AG09309 (cell line): Measurements from ENCODE around the gene OLFM1.

Source experiments
- DNase-seq: peaks from one replicate; pipeline ENCODE4 v3.0.0-alpha.2; 2010; ENCODE audit warnings: low read depth
- H3K4me3 ChIP-seq: 2 replicates; pipeline ENCODE4 v1.5.1; 2011; ENCODE audit warnings: mild to moderate bottlenecking, low read depth, low read length, moderate library complexity; ENCODE audit not compliant: control insufficient read depth
- TF ChIP-seq, protein P1 (sequence below): IDR thresholded peaks from 2 replicates; pipeline ENCODE4 v1.5.1; 2011; ENCODE audit warnings: mild to moderate bottlenecking, low read depth, low read length, inconsistent platforms; ENCODE audit not compliant: insufficient read depth, control insufficient read depth; ENCODE audit errors: missing control alignments

OLFM1 gene

DNA sequence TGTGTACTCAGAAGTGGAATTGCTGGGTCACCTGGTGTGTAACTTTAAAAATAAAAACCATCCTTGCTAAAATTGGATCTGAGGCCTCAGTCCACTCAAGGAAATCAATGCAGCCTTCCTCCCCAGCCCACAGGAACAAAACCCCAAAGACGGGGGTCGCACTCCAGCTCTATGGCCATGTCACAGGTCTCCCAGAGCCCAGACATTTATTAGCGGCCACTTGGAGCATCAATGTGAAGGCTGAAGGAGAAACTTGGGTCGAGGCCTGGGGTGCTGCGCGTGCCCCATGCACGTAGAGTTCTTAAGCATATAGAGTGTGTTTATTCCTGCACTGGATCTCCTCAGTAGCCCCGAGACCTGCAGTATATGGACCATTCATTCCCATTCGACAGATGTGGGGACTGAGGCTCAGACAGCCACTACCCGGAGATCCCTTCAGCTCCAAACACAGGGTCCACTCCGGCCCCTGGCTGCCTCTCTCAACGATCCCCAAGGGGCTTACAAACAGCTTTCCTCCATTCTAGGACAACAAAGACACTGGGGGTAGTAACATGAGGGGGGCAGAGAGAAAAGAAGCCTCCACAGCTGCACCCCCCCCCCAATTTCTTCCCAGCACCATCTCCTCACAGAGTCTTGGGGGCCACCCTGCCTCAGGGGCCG is 14.3 kb upstream of the OLFM1 start:
- H3K4me3 ChIP-seq: no peak overlapping the region
- TF ChIP-seq, protein P1, sequence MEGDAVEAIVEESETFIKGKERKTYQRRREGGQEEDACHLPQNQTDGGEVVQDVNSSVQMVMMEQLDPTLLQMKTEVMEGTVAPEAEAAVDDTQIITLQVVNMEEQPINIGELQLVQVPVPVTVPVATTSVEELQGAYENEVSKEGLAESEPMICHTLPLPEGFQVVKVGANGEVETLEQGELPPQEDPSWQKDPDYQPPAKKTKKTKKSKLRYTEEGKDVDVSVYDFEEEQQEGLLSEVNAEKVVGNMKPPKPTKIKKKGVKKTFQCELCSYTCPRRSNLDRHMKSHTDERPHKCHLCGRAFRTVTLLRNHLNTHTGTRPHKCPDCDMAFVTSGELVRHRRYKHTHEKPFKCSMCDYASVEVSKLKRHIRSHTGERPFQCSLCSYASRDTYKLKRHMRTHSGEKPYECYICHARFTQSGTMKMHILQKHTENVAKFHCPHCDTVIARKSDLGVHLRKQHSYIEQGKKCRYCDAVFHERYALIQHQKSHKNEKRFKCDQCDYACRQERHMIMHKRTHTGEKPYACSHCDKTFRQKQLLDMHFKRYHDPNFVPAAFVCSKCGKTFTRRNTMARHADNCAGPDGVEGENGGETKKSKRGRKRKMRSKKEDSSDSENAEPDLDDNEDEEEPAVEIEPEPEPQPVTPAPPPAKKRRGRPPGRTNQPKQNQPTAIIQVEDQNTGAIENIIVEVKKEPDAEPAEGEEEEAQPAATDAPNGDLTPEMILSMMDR: no peak
- DNase-seq: no peak

DNA sequence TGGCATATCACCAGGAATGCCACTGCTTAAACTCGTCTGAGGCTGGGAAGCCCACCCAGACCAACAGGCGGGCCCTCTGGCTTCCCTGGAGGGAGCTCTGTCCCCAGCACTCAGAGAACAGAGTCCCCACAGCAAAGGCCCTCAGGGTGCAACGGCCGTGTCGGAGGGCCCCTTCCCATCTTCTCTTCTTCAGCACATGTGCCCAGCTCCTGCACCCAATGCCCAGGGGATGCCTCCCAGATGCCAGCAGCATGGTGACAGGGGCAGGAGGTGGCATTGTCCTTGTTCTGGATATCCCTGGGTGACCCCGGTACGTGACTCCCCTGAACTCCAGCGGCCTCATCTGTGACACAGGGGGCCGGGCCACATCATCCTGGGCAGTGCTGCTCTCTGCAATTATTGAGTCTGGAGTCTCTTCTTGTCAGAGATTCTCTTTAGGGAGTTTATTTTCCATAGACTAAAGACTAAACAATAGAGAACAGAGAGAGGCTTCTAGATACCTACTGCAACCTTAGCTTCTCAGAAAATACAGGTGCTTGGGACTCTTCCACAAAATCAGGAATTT is 13.6 kb upstream of the OLFM1 start:
- H3K4me3 ChIP-seq: no peak overlapping the region
- TF ChIP-seq, protein P1: no peak

DNA sequence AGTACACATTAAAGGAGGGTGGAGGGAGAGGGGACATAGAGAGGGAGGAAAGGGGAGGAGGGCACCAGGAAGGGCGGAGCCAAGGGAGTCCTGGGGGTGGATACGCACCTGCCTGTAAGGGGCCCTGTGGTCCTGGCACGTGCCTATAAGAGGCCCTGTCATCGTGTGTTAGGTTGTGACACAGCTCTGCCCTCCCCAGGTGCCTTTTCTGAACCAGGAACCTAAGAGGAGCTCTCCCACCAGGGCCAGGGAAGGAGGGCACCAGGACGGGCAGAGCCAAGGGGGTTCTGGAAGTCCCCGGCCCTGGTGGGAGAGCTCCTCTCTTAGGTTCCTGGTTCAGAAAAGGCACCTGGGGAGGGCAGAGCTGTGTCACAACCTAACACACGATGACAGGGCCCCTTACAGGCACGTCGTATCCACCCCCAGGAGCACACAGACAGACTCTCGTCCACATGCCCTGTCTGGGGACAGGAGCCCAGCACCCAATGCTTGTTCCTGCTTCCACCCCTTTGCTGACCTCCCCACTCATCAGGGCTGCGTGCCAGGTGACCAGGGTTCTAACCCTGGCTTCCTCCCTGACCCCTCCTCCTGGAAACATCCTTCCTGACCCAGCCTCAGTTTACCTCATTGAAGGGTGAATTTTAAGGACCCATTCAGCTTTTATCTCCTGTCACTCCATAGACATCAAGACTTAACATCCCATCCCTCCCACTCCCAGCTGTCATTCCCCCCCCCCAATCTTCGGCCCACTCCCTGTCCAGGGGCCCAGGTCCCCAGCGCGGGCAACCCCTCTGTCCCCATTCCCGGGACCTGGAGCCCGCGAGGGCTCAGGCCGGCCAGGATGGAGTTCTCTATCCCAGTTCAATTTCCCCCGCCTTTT is 12.9 kb upstream of the OLFM1 start:
- TF ChIP-seq, protein P1: no peak
- DNase-seq: no peak
- no peak overlapping the region; the same call in 1 of the 2 replicates for H3K4me3 ChIP-seq

More for the DNA sequence above, 13.6 kb upstream of the OLFM1 start:
- no peak for DNase-seq

DNA sequence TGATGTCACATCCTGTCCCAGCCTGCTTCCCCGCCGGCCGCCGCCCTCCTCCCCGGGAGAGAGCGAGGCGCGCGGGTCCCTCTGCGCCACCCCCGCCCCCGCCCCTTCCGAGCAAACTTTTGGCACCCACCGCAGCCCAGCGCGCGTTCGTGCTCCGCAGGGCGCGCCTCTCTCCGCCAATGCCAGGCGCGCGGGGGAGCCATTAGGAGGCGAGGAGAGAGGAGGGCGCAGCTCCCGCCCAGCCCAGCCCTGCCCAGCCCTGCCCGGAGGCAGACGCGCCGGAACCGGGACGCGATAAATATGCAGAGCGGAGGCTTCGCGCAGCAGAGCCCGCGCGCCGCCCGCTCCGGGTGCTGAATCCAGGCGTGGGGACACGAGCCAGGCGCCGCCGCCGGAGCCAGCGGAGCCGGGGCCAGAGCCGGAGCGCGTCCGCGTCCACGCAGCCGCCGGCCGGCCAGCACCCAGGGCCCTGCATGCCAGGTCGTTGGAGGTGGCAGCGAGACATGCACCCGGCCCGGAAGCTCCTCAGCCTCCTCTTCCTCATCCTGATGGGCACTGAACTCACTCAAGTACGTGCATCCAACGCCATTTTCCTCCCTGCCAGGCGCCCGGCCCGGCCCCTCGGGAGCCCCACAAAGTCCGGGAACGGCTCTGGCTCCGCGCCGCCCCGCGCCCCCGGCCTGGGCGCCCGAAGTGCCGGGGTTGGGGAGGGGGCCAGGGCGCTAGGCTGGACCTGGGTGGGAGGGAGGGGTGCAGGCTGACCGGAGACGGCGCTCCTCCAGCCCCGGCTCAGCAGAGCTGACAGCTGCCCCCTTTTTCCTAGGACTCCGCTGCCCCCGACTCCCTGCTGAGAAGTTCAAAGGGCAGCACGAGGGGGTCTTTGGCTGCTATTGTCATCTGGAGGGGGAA is 12.0 kb upstream of the OLFM1 start:
- TF ChIP-seq, protein P1: no peak
- DNase-seq: no peak
- peak overlapping the region; percentile 18 for H3K4me3 ChIP-seq

DNA sequence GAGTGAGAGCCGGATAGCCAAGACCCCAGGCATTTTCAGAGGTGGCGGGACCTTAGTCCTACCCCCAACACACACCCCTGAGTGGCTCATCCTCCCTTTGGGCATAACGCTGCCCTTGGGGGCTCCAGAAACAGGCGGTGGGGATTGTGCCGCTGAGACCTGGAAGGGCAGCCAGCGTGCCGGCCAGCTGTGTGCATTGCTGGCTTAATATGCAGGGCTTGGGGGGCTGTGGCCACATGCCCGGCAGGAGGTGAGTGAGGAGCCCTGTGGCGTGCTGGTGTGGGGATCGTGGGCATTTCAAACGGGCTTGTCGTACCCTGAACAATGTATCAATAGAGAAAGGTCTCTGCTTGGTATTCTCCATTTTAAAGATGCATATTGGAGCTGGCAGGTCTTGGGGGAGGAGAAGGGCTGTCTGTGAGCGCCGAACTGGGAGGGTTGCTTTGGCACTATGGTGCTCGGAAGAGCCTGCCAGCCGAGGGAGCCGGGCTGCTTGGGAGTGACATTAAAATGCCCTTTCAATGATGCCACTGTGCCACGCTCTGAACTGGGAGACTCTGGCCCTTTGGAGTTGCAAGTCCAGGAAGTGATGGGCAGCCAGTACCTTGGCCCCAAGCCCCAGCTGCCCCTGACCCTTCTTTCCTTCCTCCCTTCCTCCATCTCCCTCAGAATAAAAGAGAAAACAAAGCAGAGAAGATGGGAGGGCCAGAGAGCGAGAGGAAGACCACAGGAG is 11.2 kb upstream of the OLFM1 start:
- DNase-seq: no peak
- H3K4me3 ChIP-seq: 0 out of 2 replicates have a peak overlapping the region, but pooled peaks have one; percentile 1
- TF ChIP-seq, protein P1: no peak

DNA sequence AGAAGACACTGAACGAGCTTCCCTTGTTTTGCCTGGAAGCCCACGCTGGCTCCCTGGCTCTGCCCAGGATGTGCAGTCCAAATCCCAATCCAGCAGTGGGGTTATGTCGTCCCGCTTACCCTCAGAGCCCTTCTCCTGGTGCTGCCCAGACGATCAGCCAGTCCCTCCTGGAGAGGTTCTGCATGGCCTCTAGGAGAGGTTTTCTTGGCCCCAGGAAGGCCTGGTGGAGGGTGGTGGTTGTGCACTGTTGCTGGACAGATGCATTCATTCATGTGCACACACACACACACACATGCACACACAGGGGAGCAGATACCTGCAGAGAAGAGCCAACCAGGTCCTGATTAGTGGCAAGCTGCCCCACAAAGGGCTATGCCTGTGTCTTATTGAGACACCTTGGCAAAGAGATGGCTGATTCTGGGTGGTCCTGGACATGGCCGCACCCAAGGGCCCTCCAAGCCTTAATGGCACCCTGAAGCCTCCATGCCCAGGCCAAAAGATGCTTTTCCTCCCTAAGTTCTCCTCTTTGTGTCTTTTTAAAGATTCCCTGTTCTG is 10.5 kb upstream of the OLFM1 start:
- H3K4me3 ChIP-seq: no peak overlapping the region
- TF ChIP-seq, protein P1: no peak
- DNase-seq: no peak
